Calu3 (cell line): ENCODE results near the gene USP46. TPM values are rescaled to one million over a fixed set of nuclear protein-coding genes. Genes with fewer than 3 reads are reported as not detected.

Experiments
- BruUV-seq: library from RNA; stranded (reverse); fragments of 400-500 nt; replicated peaks from 2 replicates; lab custom pipeline; 2021; lab: Mats Ljungman, UMichigan
- CTCF ChIA-PET: fragments of 300-600 bp; sonication (Branson Sonifier 250); formaldehyde crosslinking; loops from one replicate; lab custom pipeline; 2022; ENCODE audit warnings: antibody characterized with exemption; lab: Charles Lee
- DNase-seq: peaks from one replicate; pipeline ENCODE4 v3.0.0; 2022
- H3K27ac Mint-ChIP-seq: one replicate; pipeline ENCODE4 v1.8.0; 2022; ENCODE audit warnings: mixed read lengths; ENCODE audit not compliant: unreplicated experiment
- H3K27me3 Mint-ChIP-seq: one replicate; pipeline ENCODE4 v1.8.0; 2022; ENCODE audit warnings: mixed read lengths; ENCODE audit not compliant: unreplicated experiment
- H3K36me3 Mint-ChIP-seq: one replicate; pipeline ENCODE4 v1.8.0; 2022; ENCODE audit warnings: mild to moderate bottlenecking, moderate library complexity, mixed read lengths; ENCODE audit not compliant: insufficient read depth, unreplicated experiment
- H3K4me1 Mint-ChIP-seq: one replicate; pipeline ENCODE4 v1.8.0; 2022; ENCODE audit warnings: mild to moderate bottlenecking, low read depth, mixed read lengths; ENCODE audit not compliant: unreplicated experiment
- H3K4me3 Mint-ChIP-seq: one replicate; pipeline ENCODE4 v1.8.0; 2022; ENCODE audit warnings: mild to moderate bottlenecking, low read depth, moderate library complexity, mixed read lengths; ENCODE audit not compliant: unreplicated experiment
- H3K9me3 Mint-ChIP-seq: one replicate; pipeline ENCODE4 v1.8.0; 2022; ENCODE audit warnings: low read depth, mixed read lengths; ENCODE audit not compliant: unreplicated experiment
- CTCF ChIP-seq: fragments of 200-600 bp; IDR thresholded peaks from one replicate; pipeline ENCODE4 v1.8.0; 2022; ENCODE audit warnings: antibody characterized with exemption; ENCODE audit not compliant: unreplicated experiment
- intact Hi-C: fragments of 100-400 bp; cut with micrococcal nuclease; formaldehyde crosslinking; loops from one replicate; pipeline ENCODE4 v1.10.0; 2022; ENCODE audit not compliant: unreplicated experiment
- total RNA-seq: library from RNA; stranded (reverse); gene quantifications from 2 replicates; pipeline ENCODE4 v1.2.3, GENCODE V29; 2022

Gene USP46
- total RNA-seq, 1 experiment from 2014 or later = 12.5 TPM

GRCh38 chr4:52651996-52652672, 7.0 kb downstream of the USP46 start:
- no peaks in the 10 kb centered on the region for H3K4me1 Mint-ChIP-seq
- intact Hi-C loops = loop anchor here (10.0 kb wide), 1 partner anchor 107 kb away; no protein-coding TSS in a partner anchor
- H3K27ac Mint-ChIP-seq = no peak overlapping the region
- no TSS peak for BruUV-seq
- H3K36me3 Mint-ChIP-seq = no peaks in the 10 kb centered on the region
- no peak overlapping the region for H3K4me3 Mint-ChIP-seq
- DNase-seq = no peak
- H3K9me3 Mint-ChIP-seq = no peaks in the 10 kb centered on the region
- CTCF ChIA-PET = no interaction called here
- H3K27me3 Mint-ChIP-seq = no peaks in the 10 kb centered on the region
- TF ChIP-seq CTCF = no peak

- CTCF ChIA-PET = no interaction called here
- intact Hi-C loops = no loop called here
- H3K9me3 Mint-ChIP-seq = no peaks in the 10 kb centered on the region
- DNase-seq = no peak
- H3K36me3 Mint-ChIP-seq = no peaks in the 10 kb centered on the region
- BruUV-seq = no TSS peak
- H3K27ac Mint-ChIP-seq = no peak overlapping the region
- TF ChIP-seq CTCF = no peak
- no peaks in the 10 kb centered on the region for H3K4me1 Mint-ChIP-seq
- no peak overlapping the region for H3K4me3 Mint-ChIP-seq
- no peaks in the 10 kb centered on the region for H3K27me3 Mint-ChIP-seq
Measured at GRCh38 chr4:52648836-52649235, 10.3 kb downstream of the USP46 start.

GRCh38 chr4:52646741-52647140, 12.4 kb downstream of the USP46 start:
- no TSS peak for BruUV-seq
- Mint-ChIP-seq H3K27ac (no peak overlapping the region), H3K27me3 (no peaks in the 10 kb centered on the region), H3K9me3 (no peaks in the 10 kb centered on the region), H3K36me3 (no peaks in the 10 kb centered on the region), H3K4me1 (no peaks in the 10 kb centered on the region), H3K4me3 (no peak overlapping the region)
- CTCF ChIA-PET = no interaction called here
- intact Hi-C loops = no loop called here
- DNase-seq = no peak
- no peak for TF ChIP-seq CTCF

GRCh38 chr4:52646096-52646495, 13.0 kb downstream of the USP46 start:
- no TSS peak for BruUV-seq
- CTCF ChIA-PET = no interaction called here
- Mint-ChIP-seq H3K9me3 (no peaks in the 10 kb centered on the region), H3K36me3 (no peaks in the 10 kb centered on the region), H3K4me3 (no peak overlapping the region), H3K4me1 (no peaks in the 10 kb centered on the region), H3K27me3 (no peaks in the 10 kb centered on the region), H3K27ac (no peak overlapping the region)
- intact Hi-C loops = no loop called here
- TF ChIP-seq CTCF = no peak
- DNase-seq = no peak
